ENCODE results near the gene PRDM16.

Gene PRDM16

DNA sequence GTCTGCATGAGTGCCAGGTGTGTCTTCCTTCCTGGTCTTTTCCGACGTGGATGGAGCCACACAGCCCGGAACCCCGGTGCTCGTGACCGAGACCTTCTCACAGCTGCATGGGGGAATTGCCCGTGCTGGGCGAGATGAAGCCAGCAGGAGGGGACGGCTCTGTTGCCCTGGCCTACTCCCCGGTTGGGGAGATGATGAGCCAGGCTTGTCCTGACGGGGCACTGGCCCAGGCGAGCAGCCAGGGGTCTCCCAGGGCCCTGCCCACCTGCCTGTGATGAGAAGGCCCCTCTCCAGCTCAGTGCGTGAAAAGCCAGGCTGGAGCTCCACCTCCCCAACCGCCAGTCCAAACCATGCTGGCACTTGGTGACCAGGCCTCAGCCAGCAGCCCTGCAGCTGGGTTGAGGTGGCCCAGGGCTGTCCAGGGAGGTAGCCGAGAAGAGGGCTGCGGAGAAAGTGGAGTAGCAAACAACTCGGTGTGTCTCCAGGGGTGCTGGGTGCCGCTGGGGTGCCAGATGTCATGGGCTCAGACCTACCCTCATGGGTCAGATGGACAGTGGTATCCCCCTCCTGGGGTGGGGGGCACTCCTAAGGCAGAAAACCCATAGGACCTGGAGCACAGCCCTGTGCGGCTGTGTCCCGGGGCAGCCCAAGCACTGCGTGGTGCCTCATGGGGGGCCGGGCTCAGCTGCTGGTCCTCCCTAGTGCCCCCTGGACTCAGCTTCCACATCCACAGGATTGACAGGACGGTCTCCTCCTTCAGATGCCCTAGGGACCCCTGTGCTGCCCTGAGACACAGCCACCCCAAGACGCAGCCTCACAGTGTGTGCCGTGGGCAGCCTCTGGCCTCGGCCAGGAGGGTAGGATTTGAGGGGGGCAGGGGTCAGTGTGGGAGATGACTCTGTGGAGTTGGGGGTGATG lies 26.1 kb downstream of the PRDM16 start:
- TF ChIP-seq ZC3H10 (CRISPR knock-in tag; IDR thresholded peaks at IDR 0.05) (no peak), ARNTL (CRISPR knock-in tag; IDR thresholded peaks at IDR 0.05; ENCODE audit: borderline replicate concordance, low read depth) (no peak), CSRNP3 (CRISPR knock-in tag; IDR thresholded peaks at IDR 0.05) (no peak), ESRRG (CRISPR knock-in tag; IDR thresholded peaks at IDR 0.05) (no peak)

DNA sequence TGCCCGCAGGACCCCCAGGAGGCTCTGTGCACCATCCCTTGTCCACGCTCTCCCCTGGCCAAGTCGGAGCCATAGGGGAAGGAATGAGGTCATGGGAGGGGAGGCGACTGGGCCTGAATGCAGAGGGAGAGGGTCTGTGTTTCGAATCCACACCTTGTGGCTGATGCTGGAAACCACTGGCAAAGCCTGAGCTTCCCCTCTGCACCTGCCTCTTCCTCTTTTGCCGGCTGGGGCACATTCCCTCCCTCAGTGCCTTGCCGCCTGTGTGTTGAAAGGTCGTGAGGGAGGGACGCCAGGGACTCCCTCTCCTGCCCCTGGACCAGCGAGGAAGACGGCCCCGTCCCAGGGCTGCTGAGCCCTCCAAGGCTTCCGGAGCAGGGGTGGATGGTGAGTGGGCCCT lies 27.3 kb downstream of the PRDM16 start:
- TF ChIP-seq TOX (CRISPR knock-in tag; IDR thresholded peaks at IDR 0.05; ENCODE audit: borderline replicate concordance) (no peak), CSDC2 (CRISPR knock-in tag; IDR thresholded peaks at IDR 0.05) (no peak), ZNF8 (CRISPR knock-in tag; IDR thresholded peaks at IDR 0.05) (no peak), ARNTL (CRISPR knock-in tag; IDR thresholded peaks at IDR 0.05; ENCODE audit: borderline replicate concordance, low read depth) (no peak), GLIS3 (CRISPR knock-in tag; IDR thresholded peaks at IDR 0.05) (no peak), ZC3H10 (CRISPR knock-in tag; IDR thresholded peaks at IDR 0.05) (no peak), ZNF70 (CRISPR knock-in tag; IDR thresholded peaks at IDR 0.05) (no peak), TCF4 (CRISPR knock-in tag; IDR thresholded peaks at IDR 0.05; ENCODE audit: borderline replicate concordance) (no peak), OSR1 (CRISPR knock-in tag; IDR thresholded peaks at IDR 0.05) (no peak), RARB (CRISPR knock-in tag; IDR thresholded peaks at IDR 0.05) (no peak), ZFP30 (CRISPR knock-in tag; IDR thresholded peaks at IDR 0.05) (no peak)
- no peak for ATAC-seq

More for the DNA sequence above, 26.1 kb downstream of the PRDM16 start:
- ATAC-seq, result no peak

GRCh38 chr1:3097231-3097630 lies 28.2 kb downstream of the PRDM16 start:
- TF ChIP-seq ZC3H10 (CRISPR knock-in tag; IDR thresholded peaks at IDR 0.05) (no peak), TOX (CRISPR knock-in tag; IDR thresholded peaks at IDR 0.05; ENCODE audit: borderline replicate concordance) (no peak), SNAI2 (CRISPR knock-in tag; IDR thresholded peaks at IDR 0.05) (no peak), ZNF565 (CRISPR knock-in tag; conservative IDR thresholded peaks at IDR 0.05; ENCODE audit: low read depth) (no peak)
- no peak for ATAC-seq

- ATAC-seq, result no peak
- TF ChIP-seq ZNF8 (CRISPR knock-in tag; IDR thresholded peaks at IDR 0.05) (no peak), ZC3H10 (CRISPR knock-in tag; IDR thresholded peaks at IDR 0.05) (no peak), CSRNP3 (CRISPR knock-in tag; IDR thresholded peaks at IDR 0.05) (no peak), ZFP3 (CRISPR knock-in tag; IDR thresholded peaks at IDR 0.05) (no peak), POU6F1 (CRISPR knock-in tag; IDR thresholded peaks at IDR 0.05; ENCODE audit: borderline replicate concordance, low read depth) (no peak), ESRRG (CRISPR knock-in tag; IDR thresholded peaks at IDR 0.05) (no peak), ARNTL (CRISPR knock-in tag; IDR thresholded peaks at IDR 0.05; ENCODE audit: borderline replicate concordance, low read depth) (no peak), TCF4 (CRISPR knock-in tag; IDR thresholded peaks at IDR 0.05; ENCODE audit: borderline replicate concordance) (no peak), ISL1 (CRISPR knock-in tag; IDR thresholded peaks at IDR 0.05) (no peak), ZFP30 (CRISPR knock-in tag; IDR thresholded peaks at IDR 0.05) (no peak), GLIS3 (CRISPR knock-in tag; IDR thresholded peaks at IDR 0.05) (no peak), PPARA (CRISPR knock-in tag; IDR thresholded peaks at IDR 0.05; ENCODE audit: borderline replicate concordance) (no peak), CREB5 (CRISPR knock-in tag; IDR thresholded peaks at IDR 0.05; ENCODE audit: low read depth) (no peak), TOX (CRISPR knock-in tag; IDR thresholded peaks at IDR 0.05; ENCODE audit: borderline replicate concordance) (no peak), ZNF565 (CRISPR knock-in tag; conservative IDR thresholded peaks at IDR 0.05; ENCODE audit: low read depth) (no peak), BACH2 (CRISPR knock-in tag; IDR thresholded peaks at IDR 0.05; ENCODE audit: borderline replicate concordance) (no peak)
- TF ChIP-seq, protein P1, sequence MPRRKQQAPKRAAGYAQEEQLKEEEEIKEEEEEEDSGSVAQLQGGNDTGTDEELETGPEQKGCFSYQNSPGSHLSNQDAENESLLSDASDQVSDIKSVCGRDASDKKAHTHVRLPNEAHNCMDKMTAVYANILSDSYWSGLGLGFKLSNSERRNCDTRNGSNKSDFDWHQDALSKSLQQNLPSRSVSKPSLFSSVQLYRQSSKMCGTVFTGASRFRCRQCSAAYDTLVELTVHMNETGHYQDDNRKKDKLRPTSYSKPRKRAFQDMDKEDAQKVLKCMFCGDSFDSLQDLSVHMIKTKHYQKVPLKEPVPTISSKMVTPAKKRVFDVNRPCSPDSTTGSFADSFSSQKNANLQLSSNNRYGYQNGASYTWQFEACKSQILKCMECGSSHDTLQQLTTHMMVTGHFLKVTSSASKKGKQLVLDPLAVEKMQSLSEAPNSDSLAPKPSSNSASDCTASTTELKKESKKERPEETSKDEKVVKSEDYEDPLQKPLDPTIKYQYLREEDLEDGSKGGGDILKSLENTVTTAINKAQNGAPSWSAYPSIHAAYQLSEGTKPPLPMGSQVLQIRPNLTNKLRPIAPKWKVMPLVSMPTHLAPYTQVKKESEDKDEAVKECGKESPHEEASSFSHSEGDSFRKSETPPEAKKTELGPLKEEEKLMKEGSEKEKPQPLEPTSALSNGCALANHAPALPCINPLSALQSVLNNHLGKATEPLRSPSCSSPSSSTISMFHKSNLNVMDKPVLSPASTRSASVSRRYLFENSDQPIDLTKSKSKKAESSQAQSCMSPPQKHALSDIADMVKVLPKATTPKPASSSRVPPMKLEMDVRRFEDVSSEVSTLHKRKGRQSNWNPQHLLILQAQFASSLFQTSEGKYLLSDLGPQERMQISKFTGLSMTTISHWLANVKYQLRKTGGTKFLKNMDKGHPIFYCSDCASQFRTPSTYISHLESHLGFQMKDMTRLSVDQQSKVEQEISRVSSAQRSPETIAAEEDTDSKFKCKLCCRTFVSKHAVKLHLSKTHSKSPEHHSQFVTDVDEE (CRISPR knock-in tag; IDR thresholded peaks at IDR 0.05), result no peak
Observed at GRCh38 chr1:3097861-3098260, 28.9 kb downstream of the PRDM16 start.
